H1 (cell line): ENCODE measurements around the gene MPEG1. TPM values are rescaled to one million over a fixed set of nuclear protein-coding genes. Genes with fewer than 3 reads are reported as not detected.
A peak's percentile ranks its signal among the peaks of the same experiment; 100 is the strongest.

ENCODE experiments used
- CTCF ChIA-PET: fragments of 300-600 bp; sonication (Branson Sonifier 250); formaldehyde crosslinking; loops from one replicate; lab custom pipeline; 2021; ENCODE audit not compliant: partially characterized antibody; lab: Charles Lee
- POLR2A ChIA-PET: fragments of 300-600 bp; sonication (Branson Sonifier 250); formaldehyde crosslinking; loops from one replicate; lab custom pipeline; 2021; ENCODE audit warnings: inconsistent platforms; ENCODE audit not compliant: partially characterized antibody; lab: Charles Lee
- DNase-seq, 2 experiments: peaks; one replicate each; pipeline versions ENCODE4 v3.0.0 to v3.0.0-alpha.2; 2010 to 2022; ENCODE audit warnings: low spot score in 2 of 2, low read depth in 1 of 2, mixed read lengths in 1 of 2
- FAIRE-seq: peaks from 2 replicates; lab custom pipeline; 2011; peaks lifted over from hg19 to GRCh38; lab: Jason Lieb, UNC
- H2AFZ ChIP-seq: 2 replicates; pipeline ENCODE4 v1.8.1; 2012; ENCODE audit warnings: low read length, inconsistent platforms
- H2AK5ac ChIP-seq: 2 replicates; pipeline ENCODE4 v1.6.1; 2013; ENCODE audit warnings: low read depth, low read length
- H2BK120ac ChIP-seq: replicated peaks from 2 replicates; pipeline ENCODE3; 2013; ENCODE audit warnings: low read depth, low read length, inconsistent platforms
- H2BK12ac ChIP-seq: 2 replicates; pipeline ENCODE4 v1.6.1; 2013; ENCODE audit warnings: low read depth, low read length
- H2BK15ac ChIP-seq: 2 replicates; pipeline ENCODE4 v1.6.1; 2013; ENCODE audit warnings: low read length
- H2BK20ac ChIP-seq: 2 replicates; pipeline ENCODE4 v1.6.1; 2013; ENCODE audit warnings: low read length
- H2BK5ac ChIP-seq: 2 replicates; pipeline ENCODE4 v1.6.1; 2013; ENCODE audit warnings: low read depth, low read length
- H3K14ac ChIP-seq: 2 replicates; pipeline ENCODE4 v1.6.1; 2013; ENCODE audit warnings: inconsistent platforms; ENCODE audit not compliant: insufficient read length
- H3K18ac ChIP-seq: 2 replicates; pipeline ENCODE4 v1.6.1; 2013; ENCODE audit warnings: low read length; ENCODE audit errors: extremely low read depth
- H3K23ac ChIP-seq: 2 replicates; pipeline ENCODE4 v1.6.1; 2013; ENCODE audit warnings: inconsistent platforms; ENCODE audit not compliant: insufficient read length
- H3K23me2 ChIP-seq: 2 replicates; pipeline ENCODE4 v1.6.1; 2013; ENCODE audit warnings: low read depth, low read length
- H3K27ac ChIP-seq: 2 replicates; pipeline ENCODE4 v1.6.1; 2011; ENCODE audit warnings: low read depth, low read length, inconsistent platforms
- H3K27me3 ChIP-seq, 4 experiments: replicated peaks in 1 of 4; 1 replicate in 1 of 4; 2 replicates in 3 of 4; pipeline versions ENCODE4 v1.6.1 to v1.8.1; 2011 to 2013; ENCODE audit warnings: low read length in 3 of 4, mild to moderate bottlenecking in 3 of 4, inconsistent platforms in 2 of 4, mixed read lengths in 2 of 4, moderate library complexity in 1 of 4; ENCODE audit not compliant: control insufficient read depth in 3 of 4, insufficient read depth in 3 of 4; ENCODE audit errors: extremely low read depth in 1 of 4
- H3K36me3 ChIP-seq, 4 experiments: 2 replicates each; pipeline versions ENCODE4 v1.6.1 to v1.8.1; 2011 to 2013; ENCODE audit warnings: mild to moderate bottlenecking in 4 of 4, low read length in 3 of 4, moderate library complexity in 2 of 4, control low read depth in 1 of 4, inconsistent platforms in 1 of 4; ENCODE audit not compliant: insufficient read depth in 4 of 4, control insufficient read depth in 2 of 4
- H3K4ac ChIP-seq: replicated peaks from 2 replicates; pipeline ENCODE3; 2013; ENCODE audit warnings: low read length, low read depth, mixed read lengths, inconsistent platforms; ENCODE audit not compliant: insufficient read length
- H3K4me1 ChIP-seq, 4 experiments: replicated peaks in 1 of 4; 1 replicate in 1 of 4; 2 replicates in 3 of 4; pipeline versions ENCODE4 v1.6.1 to v1.8.1; 2011 to 2013; ENCODE audit warnings: low read length in 3 of 4, inconsistent platforms in 2 of 4, mixed read lengths in 1 of 4; ENCODE audit not compliant: insufficient read depth in 4 of 4, control insufficient read depth in 3 of 4
- H3K4me2 ChIP-seq, 2 experiments: 2 replicates each; pipeline versions ENCODE4 v1.6.1 to v1.8.1; 2011 to 2013; ENCODE audit warnings: low read depth in 2 of 2, low read length in 2 of 2, control low read depth in 1 of 2, inconsistent platforms in 1 of 2, mild to moderate bottlenecking in 1 of 2; ENCODE audit not compliant: insufficient read depth in 1 of 2
- H3K4me3 ChIP-seq, 4 experiments: fragments of 200-600, 300-600 bp in 1 of 4; sonication (generic), shearing (Covaris generic), sonication (Bioruptor Twin) in 1 of 4; 2 replicates each; pipeline versions ENCODE4 v1.5.1 to v1.8.1; 2011 to 2016; ENCODE audit warnings: low read length in 4 of 4, low read depth in 3 of 4, control low read depth in 2 of 4, inconsistent platforms in 2 of 4, mild to moderate bottlenecking in 2 of 4, mixed read lengths in 1 of 4, moderate library complexity in 1 of 4; ENCODE audit not compliant: insufficient read depth in 2 of 4; ENCODE audit errors: extremely low read depth in 1 of 4
- H3K56ac ChIP-seq: replicated peaks from 2 replicates; pipeline ENCODE3; 2013; ENCODE audit warnings: low read depth, mild to moderate bottlenecking, mixed read lengths, low read length, inconsistent platforms; ENCODE audit not compliant: insufficient read length
- H3K79me1 ChIP-seq: 2 replicates; pipeline ENCODE4 v1.6.1; 2013; ENCODE audit warnings: low read depth, low read length, control low read depth
- H3K79me2 ChIP-seq, 2 experiments: 2 replicates each; pipeline versions ENCODE4 v1.6.1 to v1.8.1; 2012 to 2013; ENCODE audit warnings: low read length in 2 of 2, mild to moderate bottlenecking in 2 of 2, inconsistent platforms in 1 of 2; ENCODE audit not compliant: insufficient read depth in 2 of 2, control insufficient read depth in 1 of 2
- H3K9ac ChIP-seq, 4 experiments: replicated peaks in 1 of 4; 1 replicate in 1 of 4; 2 replicates in 3 of 4; pipeline versions ENCODE4 v1.6.1 to v1.8.1; 2011 to 2013; ENCODE audit warnings: low read depth in 3 of 4, low read length in 3 of 4, control low read depth in 2 of 4, mild to moderate bottlenecking in 2 of 4, moderate library complexity in 2 of 4, inconsistent platforms in 1 of 4; ENCODE audit errors: extremely low read depth in 1 of 4
- H3K9me3 ChIP-seq, 2 experiments: 2 replicates each; pipeline versions ENCODE4 v1.6.1 to v1.8.1; 2012 to 2013; ENCODE audit warnings: mild to moderate bottlenecking in 2 of 2, moderate library complexity in 2 of 2, control low read depth in 1 of 2, inconsistent platforms in 1 of 2, low read depth in 1 of 2, low read length in 1 of 2, mixed read lengths in 1 of 2; ENCODE audit not compliant: insufficient read depth in 2 of 2
- H4K20me1 ChIP-seq, 2 experiments: replicated peaks in 1 of 2; 2 replicates each; pipeline versions ENCODE3 to v1.8.1; 2011 to 2013; ENCODE audit warnings: inconsistent platforms in 2 of 2, low read length in 2 of 2, mild to moderate bottlenecking in 1 of 2; ENCODE audit not compliant: insufficient read depth in 2 of 2, control insufficient read depth in 1 of 2
- H4K5ac ChIP-seq: 2 replicates; pipeline ENCODE4 v1.6.1; 2013; ENCODE audit warnings: low read length, low read depth, mixed read lengths, inconsistent platforms; ENCODE audit not compliant: insufficient read length
- H4K8ac ChIP-seq: 2 replicates; pipeline ENCODE4 v1.8.0; 2013; ENCODE audit warnings: mild to moderate bottlenecking, moderate library complexity, low read length, inconsistent platforms; ENCODE audit not compliant: insufficient read depth; ENCODE audit errors: extremely low read depth
- H4K91ac ChIP-seq: replicated peaks from 2 replicates; pipeline ENCODE3; 2013; ENCODE audit warnings: low read length, mixed read lengths, inconsistent platforms; ENCODE audit not compliant: insufficient read length
- BCL11A ChIP-seq, 2 experiments: IDR thresholded peaks; one replicate each; pipeline ENCODE4 v1.6.1; 2011; ENCODE audit warnings: low read depth in 2 of 2, low read length in 2 of 2, mild to moderate bottlenecking in 2 of 2
- CBX8 ChIP-seq: fragments of 300-800, 300-1000 bp; sonication (generic); IDR thresholded peaks from 2 replicates; pipeline ENCODE4 v1.7.1; 2016; ENCODE audit warnings: low read depth, low read length, borderline replicate concordance
- EP300 ChIP-seq, 2 experiments: IDR thresholded peaks; 1 replicate in 1 of 2; 2 replicates in 1 of 2; pipeline ENCODE4 v1.6.1; 2011 to 2012; ENCODE audit warnings: low read depth in 2 of 2, low read length in 2 of 2, mild to moderate bottlenecking in 2 of 2, borderline replicate concordance in 1 of 2, inconsistent platforms in 1 of 2, moderate library complexity in 1 of 2
- GABPA ChIP-seq: IDR thresholded peaks from 2 replicates; pipeline ENCODE4 v1.6.1; 2011; ENCODE audit warnings: mild to moderate bottlenecking, low read length, moderate library complexity, borderline replicate concordance; ENCODE audit not compliant: insufficient read depth
- KDM1A ChIP-seq: fragments of 200-600, 300-600 bp; sonication (generic); IDR thresholded peaks from 2 replicates; pipeline ENCODE4 v1.7.1; 2016; ENCODE audit warnings: mild to moderate bottlenecking, low read length, borderline replicate concordance
- MAFK ChIP-seq: IDR thresholded peaks from 2 replicates; pipeline ENCODE4 v1.6.1; 2012; ENCODE audit warnings: low read depth, mild to moderate bottlenecking, improper control_type of control experiment, low read length
- NRF1 ChIP-seq: IDR thresholded peaks from 2 replicates; pipeline ENCODE4 v1.6.1; 2011; ENCODE audit warnings: mild to moderate bottlenecking, low read depth, low read length, improper control_type of control experiment
- PHF8 ChIP-seq: fragments of 200-600 bp; sonication (generic); conservative IDR thresholded peaks from 2 replicates; pipeline ENCODE4 v1.7.1; 2012; ENCODE audit warnings: low read depth, mild to moderate bottlenecking, inconsistent platforms, low read length, moderate library complexity
- RNF2 ChIP-seq: fragments of 200-900, 300-1000 bp; sonication (generic); IDR thresholded peaks from 2 replicates; pipeline ENCODE4 v1.7.1; 2016; ENCODE audit warnings: borderline replicate concordance, low read depth, mild to moderate bottlenecking, antibody characterized with exemption, low read length; ENCODE audit not compliant: poor library complexity, severe bottlenecking; ENCODE audit errors: missing control alignments
- SP2 ChIP-seq: IDR thresholded peaks from 2 replicates; pipeline ENCODE4 v1.6.1; 2012; ENCODE audit warnings: mild to moderate bottlenecking, low read length, inconsistent platforms
- SRF ChIP-seq: IDR thresholded peaks from 2 replicates; pipeline ENCODE4 v1.6.1; 2011; ENCODE audit warnings: mild to moderate bottlenecking, low read depth, low read length, moderate library complexity
- TBP ChIP-seq: IDR thresholded peaks from 2 replicates; pipeline ENCODE4 v1.6.1; 2011; ENCODE audit warnings: low read depth, low read length, improper control_type of control experiment
- TCF12 ChIP-seq: IDR thresholded peaks from 2 replicates; pipeline ENCODE4 v1.6.1; 2011; ENCODE audit warnings: low read depth, mild to moderate bottlenecking, low read length
- WGBS, 2 experiments: shearing (Covaris generic) in 1 of 2; methylation state at CpG; one replicate each; pipeline versions ENCODE4 v1.1.6 to v1.1.7; 2013 to 2015; ENCODE audit warnings: low lambda C conversion rate in 2 of 2, mixed read lengths in 2 of 2, inconsistent platforms in 1 of 2, low coverage in 1 of 2, missing lambda C conversion rate in 1 of 2; ENCODE audit not compliant: insufficient replicate concordance in 2 of 2, insufficient coverage in 1 of 2, insufficient read length in 1 of 2; ENCODE audit errors: extremely low coverage in 1 of 2, missing lambda C conversion rate in 1 of 2; 5-methylcytosine and 5-hydroxymethylcytosine counted together
- polyA plus RNA-seq, 7 experiments: library from polyadenylated mRNA; depleted of rRNA in 3 of 7; stranded (reverse) in 5 of 7; unstranded in 2 of 7; fragments of >200 nt in 5 of 7; fragments of 200-250 nt in 2 of 7; gene quantifications; 1 replicate in 5 of 7; 2 replicates in 1 of 7; 4 replicates in 1 of 7; pipeline versions ENCODE4 v1.2.1 to v1.2.3, GENCODE V29; 2011 to 2013; ENCODE audit warnings: missing spikeins in 2 of 7, mixed read lengths in 2 of 7
- total RNA-seq: library from RNA; stranded (reverse); fragmentation: NEBNext Ultra II Directional; extraction: Animal tissue kit (Norgen Biotek cat#: 25700); gene quantifications from 2 replicates; pipeline ENCODE4 v1.2.1, GENCODE V29; 2021

MPEG1 gene
- total and polyA plus RNA-seq, 2 of the 8 experiments (the other 6 are each of a cell fraction or from before 2014, with no cell fraction given): not detected

- Histone ChIP-seq H2AK5ac (no peak overlapping the region), H3K79me1 (no peaks in the 10 kb centered on the region), H3K9ac (no peak overlapping the region; a peak in 1 of 7 replicates), H3K23ac (no peak overlapping the region), H3K23me2 (peaks cover 18% of the 10 kb centered on the region), H2BK15ac (no peak overlapping the region), H3K56ac (no peak overlapping the region), H3K4me1 (peaks cover 6 to 18% (median 10%) of the 10 kb centered on the region in 4 experiments; a peak in 6 of 7 replicates), H3K4me3 (peak overlapping the region in 1 of 4 experiments; percentile 95; a peak in 2 of 8 replicates), H4K91ac (no peak overlapping the region), H2BK5ac (no peak overlapping the region), H3K9me3 (no peaks in the 10 kb centered on the region), H2AFZ (no peak overlapping the region), H2BK12ac (no peak overlapping the region; the same call in 1 of the 2 replicates), H3K79me2 (peaks cover 0 to 14% of the 10 kb centered on the region in 2 experiments; a peak in 2 of 4 replicates), H2BK120ac (no peak overlapping the region), H3K27me3 (no peaks in the 10 kb centered on the region), H3K18ac (no peak overlapping the region), H4K8ac (no peak overlapping the region), H3K14ac (no peak overlapping the region), H4K5ac (no peak overlapping the region), H3K36me3 (no peaks in the 10 kb centered on the region), H3K4ac (no peak overlapping the region), H4K20me1 (peaks cover 2% of the 10 kb centered on the region in 2 experiments), H3K4me2 (peak overlapping the region; percentile 98 to 99), H3K27ac (no peak overlapping the region), H2BK20ac (no peak overlapping the region)
- FAIRE-seq (no peak), DNase-seq (no peak)
- ChIA-PET POLR2A (interaction anchor here (0.6 to 5.5 kb wide), 5 partner anchors 10 to 546 kb away, joined by 3 to 79 read pairs (median 3); partner anchors contain the start of gene FAM111B), CTCF (interaction anchor here (0.6 to 9.6 kb wide), 9 partner anchors 9 to 1328 kb away, joined by 3 to 201 read pairs (median 4); no protein-coding TSS in a partner anchor)
- WGBS, 2 experiments: 73% methylated on average over 7 of the region's 7 CpGs; no CpG with 5 or more reads in 1 of the 2 experiments
- TF ChIP-seq BCL11A (IDR thresholded peaks at IDR 0.05; ENCODE audit: low read depth in 2 of 2, low read length in 2 of 2) (no peak), TBP (no peak), RNF2 (no peak), GABPA (no peak), NRF1 (no peak), SRF (no peak), KDM1A (no peak), MAFK (no peak), EP300 (IDR thresholded peaks at IDR 0.05; ENCODE audit: borderline replicate concordance in 1 of 2, low read depth in 2 of 2, low read length in 2 of 2) (no peak), CBX8 (no peak), TCF12 (no peak), PHF8 (no peak), SP2 (no peak)
Observed at GRCh38 chr11:59174664-59175033, 38.1 kb downstream of the MPEG1 start.
